ENCODE measurements around the gene EIF3K. TPM values are rescaled to one million over a fixed set of nuclear protein-coding genes. Genes with fewer than 3 reads are reported as not detected.

The EIF3K gene
- total RNA-seq, 4 donors from 2014 or later, result 333 to 570 (median 446) TPM

DNA sequence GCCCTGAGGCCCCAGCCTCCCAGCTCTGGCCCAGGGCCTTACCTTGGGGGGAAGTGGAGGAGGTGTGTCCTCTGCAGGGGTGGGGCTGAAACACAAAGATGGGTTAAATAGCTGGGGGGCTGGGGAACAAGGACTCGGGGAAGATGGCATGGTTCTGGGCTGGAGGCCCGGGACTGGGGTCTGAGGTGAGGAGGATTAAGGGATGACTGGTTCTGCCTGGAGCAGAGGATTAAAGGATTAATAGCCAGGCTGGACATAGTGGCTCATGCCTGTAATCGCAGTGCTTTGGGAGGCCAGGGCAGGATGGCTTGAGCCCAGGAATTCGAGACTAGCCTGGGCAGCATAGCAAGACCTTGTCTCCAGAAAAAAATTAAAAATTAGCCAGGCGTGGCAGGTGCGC is 12.9 kb upstream of the EIF3K start:
- TF ChIP-seq POLR2AphosphoS5 (IDR thresholded peaks at IDR 0.05), result no peak
- TF ChIP-seq EP300 (IDR thresholded peaks at IDR 0.05), result no peak
- TF ChIP-seq, protein P1, sequence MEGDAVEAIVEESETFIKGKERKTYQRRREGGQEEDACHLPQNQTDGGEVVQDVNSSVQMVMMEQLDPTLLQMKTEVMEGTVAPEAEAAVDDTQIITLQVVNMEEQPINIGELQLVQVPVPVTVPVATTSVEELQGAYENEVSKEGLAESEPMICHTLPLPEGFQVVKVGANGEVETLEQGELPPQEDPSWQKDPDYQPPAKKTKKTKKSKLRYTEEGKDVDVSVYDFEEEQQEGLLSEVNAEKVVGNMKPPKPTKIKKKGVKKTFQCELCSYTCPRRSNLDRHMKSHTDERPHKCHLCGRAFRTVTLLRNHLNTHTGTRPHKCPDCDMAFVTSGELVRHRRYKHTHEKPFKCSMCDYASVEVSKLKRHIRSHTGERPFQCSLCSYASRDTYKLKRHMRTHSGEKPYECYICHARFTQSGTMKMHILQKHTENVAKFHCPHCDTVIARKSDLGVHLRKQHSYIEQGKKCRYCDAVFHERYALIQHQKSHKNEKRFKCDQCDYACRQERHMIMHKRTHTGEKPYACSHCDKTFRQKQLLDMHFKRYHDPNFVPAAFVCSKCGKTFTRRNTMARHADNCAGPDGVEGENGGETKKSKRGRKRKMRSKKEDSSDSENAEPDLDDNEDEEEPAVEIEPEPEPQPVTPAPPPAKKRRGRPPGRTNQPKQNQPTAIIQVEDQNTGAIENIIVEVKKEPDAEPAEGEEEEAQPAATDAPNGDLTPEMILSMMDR (IDR thresholded peaks at IDR 0.05), result no peak
- no peak for TF ChIP-seq POLR2A (IDR thresholded peaks at IDR 0.05; ENCODE audit: low read depth)
- no peak for DNase-seq (ENCODE audit: extremely low spot score)
- intact Hi-C loops (cut with DNase I), result loop anchor here (10.0 kb wide), 1 partner anchor 61 kb away; no protein-coding TSS in a partner anchor
- Histone ChIP-seq H3K36me3 (no peaks in the 10 kb centered on the region), H3K9me3 (no peaks in the 10 kb centered on the region), H3K4me3 (no peak overlapping the region), H3K4me1 (no peaks in the 10 kb centered on the region), H3K27ac (replicated peaks in 1 of 4) (no peak overlapping the region), H3K27me3 (no peaks in the 10 kb centered on the region)
- WGBS, result 75% methylated on average over 6 of the region's 6 CpGs

DNA sequence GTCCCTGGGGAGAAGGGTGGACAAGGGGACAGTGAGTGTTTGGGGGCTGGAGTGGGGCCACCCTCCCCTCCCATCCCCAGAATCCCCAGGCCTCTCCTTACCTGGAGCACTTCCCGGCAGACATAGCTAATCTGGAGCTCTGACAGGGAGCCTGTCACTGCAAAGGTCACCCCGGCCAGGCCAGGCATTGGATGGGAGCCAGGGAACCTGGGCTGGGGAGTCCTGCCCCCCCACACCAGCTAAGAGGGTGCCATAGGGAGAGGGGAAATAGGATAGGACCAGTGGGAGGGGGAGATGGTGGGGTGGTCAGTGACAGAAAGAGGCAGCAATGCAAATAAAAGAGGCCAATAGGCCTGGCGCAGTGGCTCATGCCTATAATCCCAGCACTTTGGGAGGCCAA is 4.7 kb upstream of the EIF3K start:
- peaks cover 10 to 13% (median 11%) of the 10 kb centered on the region in 4 donors for H3K4me1 ChIP-seq
- 100% methylated on average over 1 of the region's 3 CpGs for WGBS
- no peaks in the 10 kb centered on the region for H3K36me3 ChIP-seq
- H3K9me3 ChIP-seq, result no peaks in the 10 kb centered on the region
- no peak for DNase-seq (ENCODE audit: extremely low spot score)
- H3K4me3 ChIP-seq, result no peak overlapping the region
- H3K27ac ChIP-seq (replicated peaks in 1 of 4), result no peak overlapping the region
- H3K27me3 ChIP-seq, result no peaks in the 10 kb centered on the region
- intact Hi-C loops (cut with DNase I), result no loop called here
- TF ChIP-seq POLR2A (IDR thresholded peaks at IDR 0.05; ENCODE audit: low read depth) (no peak), POLR2AphosphoS5 (IDR thresholded peaks at IDR 0.05) (no peak), EP300 (IDR thresholded peaks at IDR 0.05) (no peak)
- TF ChIP-seq, protein P1 (IDR thresholded peaks at IDR 0.05), result no peak

DNA sequence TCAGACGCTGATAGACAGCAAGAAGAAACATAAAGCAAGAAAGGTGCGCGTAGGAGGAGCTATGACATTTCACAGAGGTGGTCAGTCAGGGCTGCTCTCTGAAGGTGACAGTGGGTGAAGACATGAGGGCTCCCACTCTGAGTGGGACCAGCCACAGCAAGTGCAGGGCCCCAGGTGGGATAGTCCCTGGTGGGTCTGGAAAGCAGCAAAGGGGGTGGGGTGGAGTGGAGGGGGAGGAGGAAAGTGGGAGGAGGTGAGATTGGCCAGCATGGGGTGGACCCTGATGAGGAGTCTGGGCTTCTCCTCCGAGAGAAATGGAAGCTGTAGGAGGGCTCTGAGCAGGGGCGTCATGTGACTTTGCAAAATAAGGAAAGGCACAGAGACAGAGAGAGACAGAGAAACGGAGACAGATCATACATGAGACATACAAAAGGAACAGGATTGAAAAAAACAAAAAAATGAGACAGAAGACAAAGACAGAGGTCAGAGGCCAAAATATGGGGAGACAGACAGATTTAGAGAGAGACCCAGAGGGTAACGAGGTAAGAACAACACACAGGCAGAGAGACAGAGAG is 3.9 kb upstream of the EIF3K start:
- Histone ChIP-seq H3K27ac (replicated peaks in 1 of 4) (no peak overlapping the region), H3K9me3 (no peaks in the 10 kb centered on the region), H3K27me3 (no peaks in the 10 kb centered on the region), H3K36me3 (peaks cover 0 to 2% (median under 1%) of the 10 kb centered on the region in 4 donors), H3K4me3 (no peak overlapping the region), H3K4me1 (peaks cover 16 to 21% (median 18%) of the 10 kb centered on the region in 4 donors)
- DNase-seq (ENCODE audit: extremely low spot score), result no peak
- TF ChIP-seq POLR2AphosphoS5 (IDR thresholded peaks at IDR 0.05) (no peak), EP300 (IDR thresholded peaks at IDR 0.05) (no peak), POLR2A (IDR thresholded peaks at IDR 0.05; ENCODE audit: low read depth) (no peak)
- TF ChIP-seq, protein P1 (IDR thresholded peaks at IDR 0.05), result no peak
- WGBS, result 76% methylated on average over 7 of the region's 7 CpGs
- intact Hi-C loops (cut with DNase I), result loop anchor here (5.0 kb wide), 1 partner anchor 213 kb away; the partner anchor contains the start of gene FAM98C

DNA sequence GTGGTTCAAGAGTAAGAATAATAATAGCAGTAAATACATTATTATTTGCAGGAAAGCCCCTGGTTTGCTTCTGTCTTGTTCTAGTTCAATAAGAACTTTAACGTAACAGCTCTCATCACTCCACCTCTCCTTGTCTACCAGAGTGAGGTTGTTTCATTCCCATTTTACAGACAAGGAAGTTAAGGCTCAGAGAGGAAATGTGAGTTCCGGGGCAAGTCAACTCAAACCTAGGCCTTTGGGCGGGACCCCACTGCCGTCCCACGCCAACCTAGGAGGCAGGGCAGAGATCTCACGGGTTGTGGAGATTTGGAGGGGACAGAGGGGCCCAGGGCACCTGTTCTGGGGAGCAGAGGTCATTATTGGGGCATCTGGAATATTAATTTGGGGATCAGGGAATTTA is 2.7 kb upstream of the EIF3K start:
- H3K27ac ChIP-seq (replicated peaks in 1 of 4), result no peak overlapping the region
- H3K4me3 ChIP-seq, result no peak overlapping the region
- DNase-seq (ENCODE audit: extremely low spot score), result no peak
- H3K9me3 ChIP-seq, result no peaks in the 10 kb centered on the region
- H3K27me3 ChIP-seq, result no peaks in the 10 kb centered on the region
- peaks cover 21 to 31% (median 23%) of the 10 kb centered on the region in 4 donors for H3K4me1 ChIP-seq
- intact Hi-C loops (cut with DNase I), result loop anchor here (5.0 kb wide), 1 partner anchor 214 kb away; the partner anchor contains the start of gene FAM98C
- peaks cover 11 to 13% (median 12%) of the 10 kb centered on the region in 4 donors for H3K36me3 ChIP-seq
- 94% methylated on average over 6 of the region's 6 CpGs for WGBS
- TF ChIP-seq POLR2AphosphoS5 (IDR thresholded peaks at IDR 0.05) (no peak), POLR2A (IDR thresholded peaks at IDR 0.05; ENCODE audit: low read depth) (no peak), EP300 (IDR thresholded peaks at IDR 0.05) (no peak)
- TF ChIP-seq, protein P1 (IDR thresholded peaks at IDR 0.05), result no peak

Data from esophagus muscularis mucosa (tissue), 4 donors.